ENCODE measurements around the gene ZDHHC13.

GRCh38 chr11:19187114-19187832 is 70.3 kb downstream of the ZDHHC13 start:
- no peak for TF ChIP-seq POLR2A (IDR thresholded peaks at IDR 0.05; ENCODE audit: low read depth, low read length)
- TF ChIP-seq POLR2AphosphoS5 (IDR thresholded peaks at IDR 0.05; ENCODE audit: low read depth, low read length) = no peak
- no peak for TF ChIP-seq PAX5 (IDR thresholded peaks at IDR 0.05; ENCODE audit: insufficient read depth, low read length, severe bottlenecking)
- no peak for TF ChIP-seq SPI1 (IDR thresholded peaks at IDR 0.05; ENCODE audit: low read depth, low read length)
- no peak for TF ChIP-seq TAF1 (IDR thresholded peaks at IDR 0.05; ENCODE audit: low read depth, low read length)
- no peak for TF ChIP-seq POU2F2 (IDR thresholded peaks at IDR 0.05; ENCODE audit: low read depth, low read length)
